Measurements from ENCODE around the gene TBXAS1.

DNA sequence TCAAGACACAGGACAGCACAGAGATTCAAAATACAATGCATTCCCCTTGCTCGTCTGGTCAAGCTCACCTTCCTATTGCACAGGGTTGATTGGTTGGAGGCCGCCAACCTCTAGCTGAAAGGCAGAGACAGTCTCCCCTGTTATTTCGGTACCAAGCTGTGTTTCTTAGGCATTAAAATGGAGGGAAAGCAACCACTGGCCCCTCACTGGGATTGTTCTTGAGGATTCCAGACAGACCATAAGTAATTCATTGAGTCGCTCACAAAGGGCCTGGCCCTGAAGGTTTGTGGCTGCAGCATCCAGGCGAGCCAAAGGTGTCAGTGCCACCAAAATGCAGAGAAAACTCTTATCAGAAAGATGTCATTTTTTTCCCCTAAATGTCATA is 152.4 kb downstream of the TBXAS1 start:
- TF ChIP-seq, protein P1, sequence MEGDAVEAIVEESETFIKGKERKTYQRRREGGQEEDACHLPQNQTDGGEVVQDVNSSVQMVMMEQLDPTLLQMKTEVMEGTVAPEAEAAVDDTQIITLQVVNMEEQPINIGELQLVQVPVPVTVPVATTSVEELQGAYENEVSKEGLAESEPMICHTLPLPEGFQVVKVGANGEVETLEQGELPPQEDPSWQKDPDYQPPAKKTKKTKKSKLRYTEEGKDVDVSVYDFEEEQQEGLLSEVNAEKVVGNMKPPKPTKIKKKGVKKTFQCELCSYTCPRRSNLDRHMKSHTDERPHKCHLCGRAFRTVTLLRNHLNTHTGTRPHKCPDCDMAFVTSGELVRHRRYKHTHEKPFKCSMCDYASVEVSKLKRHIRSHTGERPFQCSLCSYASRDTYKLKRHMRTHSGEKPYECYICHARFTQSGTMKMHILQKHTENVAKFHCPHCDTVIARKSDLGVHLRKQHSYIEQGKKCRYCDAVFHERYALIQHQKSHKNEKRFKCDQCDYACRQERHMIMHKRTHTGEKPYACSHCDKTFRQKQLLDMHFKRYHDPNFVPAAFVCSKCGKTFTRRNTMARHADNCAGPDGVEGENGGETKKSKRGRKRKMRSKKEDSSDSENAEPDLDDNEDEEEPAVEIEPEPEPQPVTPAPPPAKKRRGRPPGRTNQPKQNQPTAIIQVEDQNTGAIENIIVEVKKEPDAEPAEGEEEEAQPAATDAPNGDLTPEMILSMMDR (IDR thresholded peaks at IDR 0.05; ENCODE audit: control extremely low read depth in 1 of 3, insufficient read depth in 1 of 3, low read depth in 1 of 3, low read length in 3 of 3) = no peak
- TF ChIP-seq POLR2A (IDR thresholded peaks at IDR 0.05; ENCODE audit: control extremely low read depth in 1 of 2, low read depth in 2 of 2, low read length in 2 of 2) (no peak), POLR2AphosphoS5 (IDR thresholded peaks at IDR 0.05; ENCODE audit: low read depth, low read length) (no peak), SIN3A (conservative IDR thresholded peaks at IDR 0.05 in 1 of 2, IDR thresholded peaks at IDR 0.05 in 1 of 2; ENCODE audit: low read depth in 1 of 2, low read length in 2 of 2) (no peak), BRCA1 (IDR thresholded peaks at IDR 0.05; ENCODE audit: low read depth, low read length) (no peak), BCL11A (IDR thresholded peaks at IDR 0.05; ENCODE audit: low read depth in 2 of 2, low read length in 2 of 2) (no peak), HDAC2 (IDR thresholded peaks at IDR 0.05; ENCODE audit: borderline replicate concordance in 1 of 2, low read depth in 2 of 2, low read length in 2 of 2) (no peak)

All from H1 (cell line).